ENCODE results near the gene SMYD3.

- TF ChIP-seq, protein P1, sequence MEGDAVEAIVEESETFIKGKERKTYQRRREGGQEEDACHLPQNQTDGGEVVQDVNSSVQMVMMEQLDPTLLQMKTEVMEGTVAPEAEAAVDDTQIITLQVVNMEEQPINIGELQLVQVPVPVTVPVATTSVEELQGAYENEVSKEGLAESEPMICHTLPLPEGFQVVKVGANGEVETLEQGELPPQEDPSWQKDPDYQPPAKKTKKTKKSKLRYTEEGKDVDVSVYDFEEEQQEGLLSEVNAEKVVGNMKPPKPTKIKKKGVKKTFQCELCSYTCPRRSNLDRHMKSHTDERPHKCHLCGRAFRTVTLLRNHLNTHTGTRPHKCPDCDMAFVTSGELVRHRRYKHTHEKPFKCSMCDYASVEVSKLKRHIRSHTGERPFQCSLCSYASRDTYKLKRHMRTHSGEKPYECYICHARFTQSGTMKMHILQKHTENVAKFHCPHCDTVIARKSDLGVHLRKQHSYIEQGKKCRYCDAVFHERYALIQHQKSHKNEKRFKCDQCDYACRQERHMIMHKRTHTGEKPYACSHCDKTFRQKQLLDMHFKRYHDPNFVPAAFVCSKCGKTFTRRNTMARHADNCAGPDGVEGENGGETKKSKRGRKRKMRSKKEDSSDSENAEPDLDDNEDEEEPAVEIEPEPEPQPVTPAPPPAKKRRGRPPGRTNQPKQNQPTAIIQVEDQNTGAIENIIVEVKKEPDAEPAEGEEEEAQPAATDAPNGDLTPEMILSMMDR (IDR thresholded peaks at IDR 0.05; ENCODE audit: insufficient read depth, low read length, poor library complexity, severe bottlenecking) = no peak
- TF ChIP-seq EZH2phosphoT487 (conservative IDR thresholded peaks at IDR 0.05; ENCODE audit: low read length) = no peak
Observed at GRCh38 chr1:245800901-245801605, 706.0 kb downstream of the SMYD3 start.
